ENCODE results near the gene FGD4.

FGD4 gene

GRCh38 chr12:32515137-32515873 is 115.9 kb downstream of the FGD4 start:
- no peak overlapping the region for H3K27ac ChIP-seq
- H3K9ac ChIP-seq = no peak overlapping the region
- H3K4me2 ChIP-seq (ENCODE audit: low read length) = no peak overlapping the region
- H3K36me3 ChIP-seq (ENCODE audit: control insufficient read depth, insufficient read depth, low read length) = no peaks in the 10 kb centered on the region
- no peak overlapping the region for H2AFZ ChIP-seq
- no peak overlapping the region for H3K4me3 ChIP-seq (ENCODE audit: low read depth, low read length)
- peaks cover 32% of the 10 kb centered on the region for H3K79me2 ChIP-seq
- no peaks in the 10 kb centered on the region for H3K4me1 ChIP-seq
- H3K9me3 ChIP-seq (ENCODE audit: control insufficient read depth, low read length) = no peaks in the 10 kb centered on the region
- no peak for TF ChIP-seq CTCF (IDR thresholded peaks at IDR 0.05)
- H3K27me3 ChIP-seq (ENCODE audit: control insufficient read depth, insufficient read depth, low read length) = no peaks in the 10 kb centered on the region

DNA sequence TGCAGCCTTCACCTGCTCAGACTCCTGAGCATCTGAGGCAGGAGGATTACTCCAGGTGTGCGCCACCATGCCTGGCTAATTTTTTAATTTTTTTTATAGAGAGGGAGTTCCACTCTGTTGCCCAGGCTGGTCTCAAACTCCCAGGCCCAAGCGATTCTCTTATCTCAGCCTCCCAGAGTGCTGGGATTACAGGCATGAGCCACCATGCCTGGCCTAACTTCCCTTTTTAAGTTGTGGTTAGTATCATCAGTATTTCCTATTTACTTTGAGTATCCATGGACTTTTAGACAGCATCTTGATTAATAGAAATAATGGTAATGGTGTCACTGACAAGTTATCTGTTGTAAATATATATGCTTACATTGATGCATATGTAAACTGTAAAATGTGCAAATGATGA is 116.9 kb downstream of the FGD4 start:
- H2AFZ ChIP-seq = no peak overlapping the region
- H3K79me2 ChIP-seq = peaks cover 33% of the 10 kb centered on the region
- no peaks in the 10 kb centered on the region for H3K4me1 ChIP-seq
- no peaks in the 10 kb centered on the region for H3K27me3 ChIP-seq (ENCODE audit: control insufficient read depth, insufficient read depth, low read length)
- no peak for TF ChIP-seq CTCF (IDR thresholded peaks at IDR 0.05)
- H3K4me2 ChIP-seq (ENCODE audit: low read length) = no peak overlapping the region
- H3K36me3 ChIP-seq (ENCODE audit: control insufficient read depth, insufficient read depth, low read length) = no peaks in the 10 kb centered on the region
- H3K9me3 ChIP-seq (ENCODE audit: control insufficient read depth, low read length) = no peaks in the 10 kb centered on the region
- H3K9ac ChIP-seq = no peak overlapping the region
- no peak overlapping the region for H3K27ac ChIP-seq
- no peak overlapping the region for H3K4me3 ChIP-seq (ENCODE audit: low read depth, low read length)

- TF ChIP-seq CTCF (IDR thresholded peaks at IDR 0.05) = no peak
- Histone ChIP-seq H3K27me3 (ENCODE audit: control insufficient read depth, insufficient read depth, low read length) (no peaks in the 10 kb centered on the region), H3K27ac (no peak overlapping the region), H3K4me2 (ENCODE audit: low read length) (no peak overlapping the region), H3K9ac (no peak overlapping the region), H3K9me3 (ENCODE audit: control insufficient read depth, low read length) (no peaks in the 10 kb centered on the region), H3K36me3 (ENCODE audit: control insufficient read depth, insufficient read depth, low read length) (no peaks in the 10 kb centered on the region), H3K4me1 (no peaks in the 10 kb centered on the region), H3K79me2 (peaks cover 24% of the 10 kb centered on the region), H3K4me3 (ENCODE audit: low read depth, low read length) (no peak overlapping the region), H2AFZ (no peak overlapping the region)
Measured at GRCh38 chr12:32517966-32518365, 118.6 kb downstream of the FGD4 start.

GRCh38 chr12:32519047-32519446 is 119.7 kb downstream of the FGD4 start:
- Histone ChIP-seq H3K9me3 (ENCODE audit: control insufficient read depth, low read length) (no peaks in the 10 kb centered on the region), H3K36me3 (ENCODE audit: control insufficient read depth, insufficient read depth, low read length) (no peaks in the 10 kb centered on the region), H3K4me3 (ENCODE audit: low read depth, low read length) (no peak overlapping the region), H3K79me2 (peaks cover 19% of the 10 kb centered on the region), H3K4me2 (ENCODE audit: low read length) (no peak overlapping the region), H3K27ac (no peak overlapping the region), H2AFZ (no peak overlapping the region), H3K9ac (no peak overlapping the region), H3K27me3 (ENCODE audit: control insufficient read depth, insufficient read depth, low read length) (no peaks in the 10 kb centered on the region), H3K4me1 (no peaks in the 10 kb centered on the region)
- TF ChIP-seq CTCF (IDR thresholded peaks at IDR 0.05) = no peak

Measured in parathyroid adenoma (tissue), 2 donors.